Measurements from ENCODE around the gene MAML1.

DNA sequence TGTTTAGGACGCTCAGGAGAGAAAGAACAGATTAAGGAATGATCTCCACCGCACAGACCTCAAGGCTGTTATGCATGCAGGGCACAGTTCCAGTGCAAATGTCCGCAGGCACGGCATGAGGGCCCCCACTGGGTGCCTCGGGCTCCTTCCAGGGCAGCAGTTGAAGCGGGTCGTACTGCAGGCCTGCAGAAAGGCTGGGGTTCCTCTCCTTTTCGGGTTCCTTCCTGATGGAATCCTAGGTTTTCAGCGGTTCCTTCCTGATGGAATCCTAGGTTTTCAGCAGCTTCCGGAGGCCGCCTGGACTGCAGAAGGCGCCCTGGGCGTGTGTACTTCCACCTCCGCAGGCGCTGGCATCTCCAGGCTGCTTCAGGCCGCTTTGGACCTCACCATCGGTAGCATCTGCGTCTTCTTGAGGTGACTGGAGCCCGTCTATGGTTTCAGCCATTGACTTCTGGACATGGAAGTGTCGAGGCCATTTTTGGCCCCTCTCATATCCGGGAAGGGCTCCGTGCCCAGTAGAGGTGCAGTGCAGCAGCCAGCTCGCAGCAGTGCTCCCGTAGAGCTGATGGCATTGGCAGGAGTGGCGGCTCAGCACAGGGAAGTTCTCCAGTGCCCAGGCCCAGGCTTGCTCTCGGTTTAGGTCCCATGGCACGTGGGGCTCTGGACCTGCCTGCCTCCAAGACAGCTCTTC lies 79.7 kb downstream of the MAML1 start:
- no peak for TF ChIP-seq CTCF (IDR thresholded peaks at IDR 0.05)
- no peak for TF ChIP-seq EP300 (IDR thresholded peaks at IDR 0.05)
- TF ChIP-seq POLR2A (IDR thresholded peaks at IDR 0.05) = no peak
